ENCODE measurements around the gene NDFIP2.
"Not testable (repeated sequence)": the region's sequence is repeated elsewhere in the genome, so short reads cannot be mapped to it uniquely, and the experiment has no call there.

NDFIP2 gene

GRCh38 chr13:79593121-79593520 lies 112.2 kb downstream of the NDFIP2 start:
- Histone ChIP-seq H3K4me3 (ENCODE audit: low read depth, low read length) (no peak overlapping the region), H3K36me3 (replicated peaks) (no peaks in the 10 kb centered on the region), H3K27me3 (replicated peaks) (no peaks in the 10 kb centered on the region), H3K27ac (no peak overlapping the region)
- TF ChIP-seq, protein P1, sequence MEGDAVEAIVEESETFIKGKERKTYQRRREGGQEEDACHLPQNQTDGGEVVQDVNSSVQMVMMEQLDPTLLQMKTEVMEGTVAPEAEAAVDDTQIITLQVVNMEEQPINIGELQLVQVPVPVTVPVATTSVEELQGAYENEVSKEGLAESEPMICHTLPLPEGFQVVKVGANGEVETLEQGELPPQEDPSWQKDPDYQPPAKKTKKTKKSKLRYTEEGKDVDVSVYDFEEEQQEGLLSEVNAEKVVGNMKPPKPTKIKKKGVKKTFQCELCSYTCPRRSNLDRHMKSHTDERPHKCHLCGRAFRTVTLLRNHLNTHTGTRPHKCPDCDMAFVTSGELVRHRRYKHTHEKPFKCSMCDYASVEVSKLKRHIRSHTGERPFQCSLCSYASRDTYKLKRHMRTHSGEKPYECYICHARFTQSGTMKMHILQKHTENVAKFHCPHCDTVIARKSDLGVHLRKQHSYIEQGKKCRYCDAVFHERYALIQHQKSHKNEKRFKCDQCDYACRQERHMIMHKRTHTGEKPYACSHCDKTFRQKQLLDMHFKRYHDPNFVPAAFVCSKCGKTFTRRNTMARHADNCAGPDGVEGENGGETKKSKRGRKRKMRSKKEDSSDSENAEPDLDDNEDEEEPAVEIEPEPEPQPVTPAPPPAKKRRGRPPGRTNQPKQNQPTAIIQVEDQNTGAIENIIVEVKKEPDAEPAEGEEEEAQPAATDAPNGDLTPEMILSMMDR (IDR thresholded peaks at IDR 0.05; ENCODE audit: low read depth, low read length, missing control alignments) = no peak
- in situ Hi-C loops (cut with HindIII; ENCODE audit: low pct_ligation_motif_present, low sequenced_read_pairs) = no loop called here
- DNase-seq = no peak

- peak; percentile 81 for DNase-seq
- TF ChIP-seq, protein P1 (IDR thresholded peaks at IDR 0.05; ENCODE audit: low read depth, low read length, missing control alignments) = no peak
- H3K36me3 ChIP-seq (replicated peaks) = no peaks in the 10 kb centered on the region
- in situ Hi-C loops (cut with HindIII; ENCODE audit: low pct_ligation_motif_present, low sequenced_read_pairs) = no loop called here
- no peaks in the 10 kb centered on the region for H3K27me3 ChIP-seq (replicated peaks)
- no peak overlapping the region for H3K4me3 ChIP-seq (ENCODE audit: low read depth, low read length)
- no peak overlapping the region for H3K27ac ChIP-seq
Measured at GRCh38 chr13:79593641-79594275, 112.8 kb downstream of the NDFIP2 start.

DNA sequence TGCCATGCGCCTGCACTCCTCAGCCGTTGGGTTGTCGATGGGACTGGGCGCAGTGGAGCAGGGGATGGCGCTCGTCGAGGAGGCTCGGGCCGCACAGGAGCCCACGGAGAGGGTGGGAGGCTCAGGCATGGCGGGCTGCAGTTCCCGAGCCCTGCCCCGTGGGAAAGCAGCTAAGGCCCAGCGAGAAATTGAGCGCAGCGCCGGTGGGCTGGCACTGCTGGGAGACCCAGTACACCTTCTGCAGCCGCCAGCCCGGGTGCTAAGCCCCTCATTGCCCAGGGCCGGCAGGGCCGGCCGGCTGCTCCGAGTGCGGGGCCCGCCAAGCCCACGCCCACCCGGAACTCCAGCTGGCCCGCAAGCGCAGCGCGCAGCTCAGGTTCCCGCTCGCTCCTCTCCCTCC lies 119.2 kb downstream of the NDFIP2 start:
- H3K27ac ChIP-seq; H3K4me3 ChIP-seq (ENCODE audit: low read depth, low read length); in situ Hi-C loops (cut with HindIII; ENCODE audit: low pct_ligation_motif_present, low sequenced_read_pairs); DNase-seq; H3K36me3 ChIP-seq (replicated peaks); H3K27me3 ChIP-seq (replicated peaks): not testable (repeated sequence)

DNA sequence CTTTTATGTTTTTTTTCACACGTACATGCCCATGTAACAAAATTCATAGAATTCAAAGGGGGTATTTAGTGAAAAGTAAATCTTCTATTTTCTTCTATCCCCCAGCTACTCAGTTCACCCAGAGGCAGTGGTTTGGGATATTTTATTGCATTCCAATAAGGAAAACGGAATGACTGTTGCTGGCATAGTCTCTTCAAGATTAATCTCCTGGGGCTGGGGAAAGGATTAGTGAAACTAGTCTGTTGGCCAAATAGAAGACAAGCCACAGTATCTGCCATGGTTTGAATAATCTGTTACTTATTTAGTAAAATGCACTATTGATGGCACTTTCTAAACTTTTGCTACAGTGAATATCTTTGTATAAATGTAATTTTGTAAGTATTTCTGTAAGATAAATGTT lies 122.0 kb downstream of the NDFIP2 start:
- DNase-seq = no peak
- no peaks in the 10 kb centered on the region for H3K36me3 ChIP-seq (replicated peaks)
- no peak overlapping the region for H3K27ac ChIP-seq
- H3K4me3 ChIP-seq (ENCODE audit: low read depth, low read length) = no peak overlapping the region
- TF ChIP-seq, protein P1 (IDR thresholded peaks at IDR 0.05; ENCODE audit: low read depth, low read length, missing control alignments) = no peak
- in situ Hi-C loops (cut with HindIII; ENCODE audit: low pct_ligation_motif_present, low sequenced_read_pairs) = no loop called here
- H3K27me3 ChIP-seq (replicated peaks) = no peaks in the 10 kb centered on the region

GRCh38 chr13:79604752-79605151 lies 123.8 kb downstream of the NDFIP2 start:
- H3K27me3 ChIP-seq (replicated peaks) = no peaks in the 10 kb centered on the region
- H3K4me3 ChIP-seq (ENCODE audit: low read depth, low read length) = no peak overlapping the region
- TF ChIP-seq, protein P1 (IDR thresholded peaks at IDR 0.05; ENCODE audit: low read depth, low read length, missing control alignments) = no peak
- H3K36me3 ChIP-seq (replicated peaks) = no peaks in the 10 kb centered on the region
- no peak overlapping the region for H3K27ac ChIP-seq
- in situ Hi-C loops (cut with HindIII; ENCODE audit: low pct_ligation_motif_present, low sequenced_read_pairs) = no loop called here
- DNase-seq = no peak
